ENCODE results near the gene ZNF470.

Gene ZNF470

DNA sequence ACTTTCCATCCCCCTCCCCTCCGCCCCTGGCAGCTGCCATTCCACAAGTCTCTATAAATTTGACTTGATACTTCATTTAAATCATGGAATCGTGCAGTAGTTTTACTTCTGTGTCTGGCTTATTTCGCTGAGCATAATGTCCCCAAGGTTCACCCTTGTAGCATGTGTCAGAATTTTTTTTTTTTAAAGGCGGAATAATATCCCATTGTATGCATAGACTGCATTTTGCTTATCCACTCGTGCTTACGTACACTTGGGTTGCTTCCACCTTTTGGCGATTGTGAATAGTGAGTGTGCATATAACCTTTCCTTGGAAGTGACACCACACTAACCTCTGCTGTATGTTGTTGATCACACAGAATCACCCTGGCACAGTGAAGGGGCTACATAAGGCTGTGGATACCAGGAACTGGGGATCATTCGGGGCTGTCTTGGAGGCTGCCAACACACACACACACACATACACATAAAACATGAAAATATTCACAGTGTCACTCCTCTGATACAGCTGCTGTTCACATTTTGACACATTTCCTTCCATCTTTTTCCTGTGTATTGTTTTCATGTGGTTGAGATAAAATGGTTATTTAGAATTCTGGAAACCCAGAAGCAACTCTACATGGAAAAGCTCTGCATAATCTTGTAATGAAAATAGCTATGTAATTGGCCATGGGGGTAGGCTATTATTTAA, 41.2 kb downstream of the ZNF470 start:
- in situ Hi-C loops (cut with MboI; ENCODE audit: low sequenced_read_pairs): no loop called here

DNA sequence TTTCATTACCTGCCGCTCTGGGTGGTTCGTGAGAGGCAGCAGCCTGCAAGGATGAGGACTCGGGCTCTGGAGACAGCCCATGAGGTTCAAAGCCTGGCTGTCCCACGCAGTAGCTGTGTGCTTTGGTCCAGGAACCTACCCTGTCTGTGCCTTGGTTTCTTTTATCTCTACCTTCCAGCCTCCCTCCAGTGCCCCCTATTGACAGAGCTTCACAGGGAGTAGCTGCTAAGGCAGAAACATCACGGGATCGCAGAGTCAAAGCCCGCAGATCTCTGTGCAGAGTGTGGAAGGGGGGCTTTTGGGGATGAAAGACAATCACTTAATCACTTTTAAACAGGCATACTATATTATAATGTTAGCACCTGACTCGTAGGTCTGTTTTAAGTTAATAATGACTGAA, 44.0 kb downstream of the ZNF470 start:
- in situ Hi-C loops (cut with MboI; ENCODE audit: low sequenced_read_pairs): no loop called here

GRCh38 chr19:56612737-56613136, 45.5 kb downstream of the ZNF470 start:
- in situ Hi-C loops (cut with MboI; ENCODE audit: low sequenced_read_pairs): no loop called here

DNA sequence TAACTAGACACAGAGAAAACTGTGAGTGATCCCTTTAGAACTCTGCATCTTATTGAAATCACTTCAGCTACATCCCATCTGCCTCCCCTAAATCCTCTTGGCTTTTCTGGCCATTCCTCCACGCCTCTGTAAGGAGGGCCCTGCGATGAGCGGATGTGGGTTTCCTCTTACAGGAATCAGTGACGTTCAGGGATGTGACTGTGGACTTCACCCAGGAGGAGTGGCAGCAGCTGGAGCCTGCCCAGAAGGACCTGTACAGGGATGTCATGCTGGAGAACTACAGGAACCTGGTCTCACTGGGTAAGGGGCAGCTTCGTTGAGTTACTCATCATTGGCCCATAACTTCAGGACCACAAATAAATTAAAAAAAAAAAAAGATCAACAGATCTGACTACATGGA, 46.4 kb downstream of the ZNF470 start:
- in situ Hi-C loops (cut with MboI; ENCODE audit: low sequenced_read_pairs): no loop called here

- in situ Hi-C loops (cut with MboI; ENCODE audit: low sequenced_read_pairs): no loop called here
Observed at GRCh38 chr19:56617531-56617930, 50.3 kb downstream of the ZNF470 start.

DNA sequence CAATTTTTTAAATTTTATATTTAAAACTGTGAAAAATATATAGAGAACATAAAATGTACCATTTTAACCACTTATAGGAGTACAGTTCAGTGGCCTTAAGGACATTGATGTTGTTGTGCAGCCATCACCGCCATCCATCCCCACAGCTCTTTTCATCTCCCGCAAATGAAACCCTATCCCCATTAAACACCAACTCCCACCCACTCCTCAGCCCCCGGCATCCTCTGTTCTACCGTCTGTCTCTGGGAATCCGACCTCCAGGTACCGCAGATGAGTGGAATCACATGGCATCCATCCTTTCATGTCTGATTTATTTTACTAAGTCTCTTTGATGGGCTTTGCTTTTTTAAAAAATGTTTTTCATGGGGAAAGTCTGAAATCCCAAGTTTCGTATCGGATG, 51.9 kb downstream of the ZNF470 start:
- in situ Hi-C loops (cut with MboI; ENCODE audit: low sequenced_read_pairs): no loop called here

- in situ Hi-C loops (cut with MboI; ENCODE audit: low sequenced_read_pairs): no loop called here
Observed at GRCh38 chr19:56622374-56622773, 55.1 kb downstream of the ZNF470 start.

DNA sequence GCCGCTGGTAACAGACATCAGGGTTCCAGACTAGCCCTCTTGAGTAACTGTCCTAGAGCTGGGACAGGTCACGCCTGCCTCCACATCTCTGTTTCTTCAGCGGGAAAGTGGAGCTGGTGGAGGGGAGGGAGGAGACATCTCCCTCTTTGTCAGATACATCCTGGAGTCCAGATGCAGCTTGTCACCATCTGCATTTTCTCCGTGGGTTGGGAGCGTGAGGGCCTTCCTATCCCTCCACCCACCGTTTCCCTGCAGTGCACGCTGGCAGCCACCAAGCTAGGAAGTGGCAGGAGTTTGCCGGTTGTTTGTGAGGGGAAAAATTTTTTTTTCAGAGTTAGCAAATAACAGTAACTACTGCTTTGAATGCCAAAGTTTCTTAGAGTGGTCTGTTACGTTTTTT, 55.7 kb downstream of the ZNF470 start:
- in situ Hi-C loops (cut with MboI; ENCODE audit: low sequenced_read_pairs): no loop called here

- in situ Hi-C loops (cut with MboI; ENCODE audit: low sequenced_read_pairs): no loop called here
Observed at GRCh38 chr19:56625708-56626107, 58.4 kb downstream of the ZNF470 start.

- in situ Hi-C loops (cut with MboI; ENCODE audit: low sequenced_read_pairs): no loop called here
Observed at GRCh38 chr19:56633021-56633420, 65.8 kb downstream of the ZNF470 start.

DNA sequence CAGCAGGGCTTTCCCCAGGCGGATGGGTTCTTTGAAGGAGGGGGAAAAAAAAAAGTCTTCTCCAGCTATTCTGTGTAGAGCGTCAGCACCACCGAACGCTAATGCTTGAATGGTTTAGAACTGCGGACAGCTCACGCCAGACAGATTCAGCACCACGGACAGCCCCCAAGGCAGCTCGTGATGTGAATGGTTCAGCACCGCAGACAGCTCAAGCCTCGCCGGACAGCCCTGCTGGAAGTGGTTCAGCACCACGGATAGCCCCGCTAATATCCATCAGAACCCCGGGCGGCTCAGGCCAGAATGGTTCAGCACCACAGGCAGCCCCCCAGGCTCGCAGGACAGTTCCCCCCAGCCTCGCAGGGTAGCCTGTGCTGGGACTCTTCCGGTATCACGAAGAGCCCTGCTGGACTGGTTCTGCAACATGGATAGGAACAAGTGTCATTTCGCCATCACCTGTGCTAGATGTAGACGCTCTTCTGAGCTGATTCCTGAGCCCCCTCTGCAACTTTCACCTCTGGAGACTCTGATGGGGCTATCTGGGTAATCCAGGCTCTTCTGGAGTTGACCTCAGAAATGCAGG, 70.8 kb downstream of the ZNF470 start:
- in situ Hi-C loops (cut with MboI; ENCODE audit: low sequenced_read_pairs): no loop called here
